GM12874 (cell line): ENCODE measurements around the gene ARL4D.

Source experiments
- TF ChIP-seq, protein P1 (sequence below): IDR thresholded peaks from 2 replicates; pipeline ENCODE4 v1.5.1; 2011; ENCODE audit warnings: low read depth, mild to moderate bottlenecking, control low read depth, low read length, moderate library complexity; ENCODE audit not compliant: insufficient read depth

The ARL4D gene

DNA sequence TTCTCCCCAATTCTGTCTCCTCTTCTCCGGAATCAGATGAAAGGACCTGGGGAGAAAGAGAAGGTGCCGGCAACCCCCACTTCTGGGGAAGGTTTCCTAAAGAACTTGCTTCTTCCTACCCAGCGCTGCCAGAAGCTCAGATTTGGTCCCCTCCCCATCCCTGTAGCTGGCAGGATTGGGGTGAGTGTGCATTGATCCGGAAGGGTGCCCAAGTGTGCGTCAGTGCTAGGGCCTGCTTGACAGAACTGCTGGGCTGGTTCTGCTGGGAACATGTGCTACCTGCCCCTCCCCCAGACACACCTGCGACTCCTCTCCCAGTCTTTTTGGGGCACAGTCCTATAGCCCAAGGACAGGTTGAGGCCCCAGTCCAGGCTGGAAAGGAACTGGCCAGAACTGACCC is 3.3 kb downstream of the ARL4D start:
- TF ChIP-seq, protein P1, sequence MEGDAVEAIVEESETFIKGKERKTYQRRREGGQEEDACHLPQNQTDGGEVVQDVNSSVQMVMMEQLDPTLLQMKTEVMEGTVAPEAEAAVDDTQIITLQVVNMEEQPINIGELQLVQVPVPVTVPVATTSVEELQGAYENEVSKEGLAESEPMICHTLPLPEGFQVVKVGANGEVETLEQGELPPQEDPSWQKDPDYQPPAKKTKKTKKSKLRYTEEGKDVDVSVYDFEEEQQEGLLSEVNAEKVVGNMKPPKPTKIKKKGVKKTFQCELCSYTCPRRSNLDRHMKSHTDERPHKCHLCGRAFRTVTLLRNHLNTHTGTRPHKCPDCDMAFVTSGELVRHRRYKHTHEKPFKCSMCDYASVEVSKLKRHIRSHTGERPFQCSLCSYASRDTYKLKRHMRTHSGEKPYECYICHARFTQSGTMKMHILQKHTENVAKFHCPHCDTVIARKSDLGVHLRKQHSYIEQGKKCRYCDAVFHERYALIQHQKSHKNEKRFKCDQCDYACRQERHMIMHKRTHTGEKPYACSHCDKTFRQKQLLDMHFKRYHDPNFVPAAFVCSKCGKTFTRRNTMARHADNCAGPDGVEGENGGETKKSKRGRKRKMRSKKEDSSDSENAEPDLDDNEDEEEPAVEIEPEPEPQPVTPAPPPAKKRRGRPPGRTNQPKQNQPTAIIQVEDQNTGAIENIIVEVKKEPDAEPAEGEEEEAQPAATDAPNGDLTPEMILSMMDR, result no peak

- TF ChIP-seq, protein P1, result no peak
Observed at GRCh38 chr17:43402567-43402966, 3.8 kb downstream of the ARL4D start.

DNA sequence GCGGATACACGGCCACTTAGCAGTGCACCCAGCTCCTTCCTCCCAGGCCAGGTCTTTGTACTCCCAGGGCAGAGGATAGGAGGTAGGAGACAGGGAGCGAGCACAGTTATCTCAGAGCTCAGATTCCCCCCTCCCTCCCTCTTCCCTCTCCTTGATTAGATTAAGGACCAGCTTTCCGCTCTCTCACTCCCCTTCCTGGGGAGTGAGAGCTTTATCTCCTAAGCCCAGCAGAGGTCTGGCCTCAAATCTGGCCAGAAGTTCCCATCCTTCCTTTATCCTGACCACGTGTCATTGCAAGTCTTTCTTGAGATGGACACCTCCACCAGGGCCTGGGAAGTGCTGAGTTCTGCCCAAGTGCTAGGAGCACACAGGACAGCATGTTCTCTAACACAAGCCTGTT is 5.1 kb downstream of the ARL4D start:
- TF ChIP-seq, protein P1, result no peak

DNA sequence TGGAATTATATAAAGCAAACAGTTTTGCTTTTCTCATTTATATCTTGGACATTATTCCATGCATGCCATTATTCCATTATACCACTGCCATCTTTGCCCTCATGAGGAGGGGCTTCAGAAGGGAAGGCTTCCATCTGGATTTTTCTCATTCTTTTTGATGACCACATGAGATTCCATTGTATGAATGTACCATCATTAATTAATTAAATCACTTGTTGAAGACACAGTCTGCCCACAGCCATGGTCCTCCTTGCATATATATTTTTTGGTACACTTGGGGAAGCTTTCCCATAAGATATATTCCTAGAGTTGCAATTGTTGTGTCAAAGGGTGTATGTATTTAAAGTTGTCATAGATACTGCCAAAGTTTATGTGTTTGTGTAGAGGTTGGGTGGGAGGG is 7.1 kb downstream of the ARL4D start:
- TF ChIP-seq, protein P1, result no peak

- TF ChIP-seq, protein P1, result no peak
Observed at GRCh38 chr17:43406676-43407645, 8.2 kb downstream of the ARL4D start.

- TF ChIP-seq, protein P1, result no peak
Observed at GRCh38 chr17:43409131-43409530, 10.3 kb downstream of the ARL4D start.

- TF ChIP-seq, protein P1, result no peak
Observed at GRCh38 chr17:43410557-43411368, 12.0 kb downstream of the ARL4D start.
